Measurements from ENCODE around the gene KIAA1755.

- no peak for TF ChIP-seq CTCF (IDR thresholded peaks at IDR 0.05)
- no peak for TF ChIP-seq POLR2A (IDR thresholded peaks at IDR 0.05)
Observed at GRCh38 chr20:38209054-38209675, 51.4 kb downstream of the KIAA1755 start.
